Measurements from ENCODE around the gene NUFIP1. TPM values are rescaled to one million over a fixed set of nuclear protein-coding genes. Genes with fewer than 3 reads are reported as not detected.

Gene NUFIP1
- total RNA-seq, 1 donor from 2014 or later, result 3.2 TPM

DNA sequence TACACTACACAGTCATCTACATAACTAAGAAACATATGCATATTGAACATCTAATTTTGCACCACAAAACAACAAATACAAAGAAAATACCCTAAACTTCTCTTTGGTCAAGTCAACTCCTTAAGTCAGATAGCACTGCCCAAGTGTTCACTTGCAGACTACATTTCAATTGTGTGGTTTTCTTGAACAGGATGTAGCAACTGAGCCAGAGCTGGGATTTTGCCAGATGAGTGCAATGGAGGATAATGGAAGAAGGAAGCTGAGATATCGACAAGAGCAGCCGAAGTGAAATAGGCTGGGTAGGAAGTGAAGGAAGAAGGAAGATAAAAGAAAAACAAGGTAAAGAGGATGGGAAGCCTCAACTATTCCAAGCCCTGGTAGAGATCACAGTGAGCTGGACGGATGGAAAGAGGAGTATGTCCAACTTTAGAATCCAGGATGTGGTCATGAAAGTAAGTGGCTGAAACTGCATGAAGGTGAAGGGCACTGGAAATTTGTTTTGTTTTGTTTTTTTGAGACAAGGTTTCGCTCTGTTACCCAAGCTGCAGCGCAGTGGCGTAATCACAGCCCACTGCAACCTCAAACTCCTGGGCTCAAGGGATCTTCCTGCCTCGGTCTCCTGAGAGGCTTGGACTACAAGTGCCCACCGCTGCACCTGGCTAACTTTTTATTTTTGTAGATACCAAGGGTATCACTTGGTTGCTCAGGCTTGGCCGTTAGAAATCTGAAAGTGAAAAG is 15.0 kb downstream of the NUFIP1 start:
- DNase-seq (ENCODE audit: low read depth), result peak; percentile 38
- TF ChIP-seq, protein P1, sequence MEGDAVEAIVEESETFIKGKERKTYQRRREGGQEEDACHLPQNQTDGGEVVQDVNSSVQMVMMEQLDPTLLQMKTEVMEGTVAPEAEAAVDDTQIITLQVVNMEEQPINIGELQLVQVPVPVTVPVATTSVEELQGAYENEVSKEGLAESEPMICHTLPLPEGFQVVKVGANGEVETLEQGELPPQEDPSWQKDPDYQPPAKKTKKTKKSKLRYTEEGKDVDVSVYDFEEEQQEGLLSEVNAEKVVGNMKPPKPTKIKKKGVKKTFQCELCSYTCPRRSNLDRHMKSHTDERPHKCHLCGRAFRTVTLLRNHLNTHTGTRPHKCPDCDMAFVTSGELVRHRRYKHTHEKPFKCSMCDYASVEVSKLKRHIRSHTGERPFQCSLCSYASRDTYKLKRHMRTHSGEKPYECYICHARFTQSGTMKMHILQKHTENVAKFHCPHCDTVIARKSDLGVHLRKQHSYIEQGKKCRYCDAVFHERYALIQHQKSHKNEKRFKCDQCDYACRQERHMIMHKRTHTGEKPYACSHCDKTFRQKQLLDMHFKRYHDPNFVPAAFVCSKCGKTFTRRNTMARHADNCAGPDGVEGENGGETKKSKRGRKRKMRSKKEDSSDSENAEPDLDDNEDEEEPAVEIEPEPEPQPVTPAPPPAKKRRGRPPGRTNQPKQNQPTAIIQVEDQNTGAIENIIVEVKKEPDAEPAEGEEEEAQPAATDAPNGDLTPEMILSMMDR (IDR thresholded peaks at IDR 0.05; ENCODE audit: insufficient read depth, low read length, severe bottlenecking), result no peak
- H3K27me3 ChIP-seq (ENCODE audit: control insufficient read depth, insufficient read depth, low read length), result no peaks in the 10 kb centered on the region
- FAIRE-seq, result no peak
- H3K4me3 ChIP-seq (ENCODE audit: low read depth, low read length), result no peak overlapping the region
- peaks cover 2% of the 10 kb centered on the region for H3K36me3 ChIP-seq (ENCODE audit: control insufficient read depth, insufficient read depth, low read length)

- no peaks in the 10 kb centered on the region for H3K27me3 ChIP-seq (ENCODE audit: control insufficient read depth, insufficient read depth, low read length)
- DNase-seq (ENCODE audit: low read depth) (peak; percentile 30), FAIRE-seq (no peak)
- H3K4me3 ChIP-seq (ENCODE audit: low read depth, low read length), result no peak overlapping the region
- H3K36me3 ChIP-seq (ENCODE audit: control insufficient read depth, insufficient read depth, low read length), result peaks cover 1% of the 10 kb centered on the region
- TF ChIP-seq, protein P1 (IDR thresholded peaks at IDR 0.05; ENCODE audit: insufficient read depth, low read length, severe bottlenecking), result peak; percentile 30
These were observed 16.2 kb downstream of the NUFIP1 start for GRCh38 chr13:44972956-44973581.

DNA sequence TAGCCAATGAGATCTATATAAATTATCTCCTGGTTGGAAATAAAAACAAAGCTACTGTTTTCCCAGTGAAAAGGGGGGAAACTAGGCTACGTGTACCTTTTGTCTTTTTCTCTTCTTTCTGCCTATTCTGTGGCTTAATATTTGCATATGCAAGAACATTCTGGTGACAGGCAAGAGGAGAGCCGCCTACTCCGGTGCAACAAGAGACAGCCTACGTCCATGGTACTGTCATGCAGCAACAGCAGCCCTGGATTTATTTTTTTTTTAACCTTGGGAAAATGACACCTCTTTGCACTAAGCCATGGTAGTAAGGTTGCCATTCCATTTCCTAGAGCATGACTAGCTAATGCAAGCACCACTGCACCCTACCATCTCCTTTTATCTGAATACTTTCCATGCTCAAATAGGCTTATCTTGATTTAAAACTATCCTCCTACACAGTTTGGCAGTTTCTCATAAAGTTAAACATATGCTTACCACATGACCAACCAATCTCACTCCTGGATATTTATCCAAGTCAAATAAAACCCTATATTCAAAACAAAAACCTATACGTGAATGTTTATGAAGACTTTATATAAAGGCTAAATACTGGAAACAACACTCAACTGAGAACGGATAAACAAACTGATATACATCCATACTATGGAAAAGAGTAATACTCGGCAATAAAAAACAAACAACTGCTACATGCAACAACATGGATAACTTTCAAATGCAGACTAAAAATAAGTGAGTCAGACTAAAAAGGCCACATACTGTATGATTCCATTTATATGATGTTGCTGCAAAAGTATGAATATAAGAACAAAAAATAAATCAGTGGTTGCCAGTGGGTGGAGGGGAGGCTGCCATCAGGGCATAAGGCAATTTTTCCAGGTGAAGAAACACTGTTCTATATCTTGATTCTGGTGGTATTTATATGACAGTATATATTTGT is 17.3 kb downstream of the NUFIP1 start:
- no peak overlapping the region for H3K4me3 ChIP-seq (ENCODE audit: low read depth, low read length)
- peaks cover 1% of the 10 kb centered on the region for H3K36me3 ChIP-seq (ENCODE audit: control insufficient read depth, insufficient read depth, low read length)
- DNase-seq (ENCODE audit: low read depth) (no peak), FAIRE-seq (no peak)
- TF ChIP-seq, protein P1 (IDR thresholded peaks at IDR 0.05; ENCODE audit: insufficient read depth, low read length, severe bottlenecking), result no peak
- no peaks in the 10 kb centered on the region for H3K27me3 ChIP-seq (ENCODE audit: control insufficient read depth, insufficient read depth, low read length)

DNA sequence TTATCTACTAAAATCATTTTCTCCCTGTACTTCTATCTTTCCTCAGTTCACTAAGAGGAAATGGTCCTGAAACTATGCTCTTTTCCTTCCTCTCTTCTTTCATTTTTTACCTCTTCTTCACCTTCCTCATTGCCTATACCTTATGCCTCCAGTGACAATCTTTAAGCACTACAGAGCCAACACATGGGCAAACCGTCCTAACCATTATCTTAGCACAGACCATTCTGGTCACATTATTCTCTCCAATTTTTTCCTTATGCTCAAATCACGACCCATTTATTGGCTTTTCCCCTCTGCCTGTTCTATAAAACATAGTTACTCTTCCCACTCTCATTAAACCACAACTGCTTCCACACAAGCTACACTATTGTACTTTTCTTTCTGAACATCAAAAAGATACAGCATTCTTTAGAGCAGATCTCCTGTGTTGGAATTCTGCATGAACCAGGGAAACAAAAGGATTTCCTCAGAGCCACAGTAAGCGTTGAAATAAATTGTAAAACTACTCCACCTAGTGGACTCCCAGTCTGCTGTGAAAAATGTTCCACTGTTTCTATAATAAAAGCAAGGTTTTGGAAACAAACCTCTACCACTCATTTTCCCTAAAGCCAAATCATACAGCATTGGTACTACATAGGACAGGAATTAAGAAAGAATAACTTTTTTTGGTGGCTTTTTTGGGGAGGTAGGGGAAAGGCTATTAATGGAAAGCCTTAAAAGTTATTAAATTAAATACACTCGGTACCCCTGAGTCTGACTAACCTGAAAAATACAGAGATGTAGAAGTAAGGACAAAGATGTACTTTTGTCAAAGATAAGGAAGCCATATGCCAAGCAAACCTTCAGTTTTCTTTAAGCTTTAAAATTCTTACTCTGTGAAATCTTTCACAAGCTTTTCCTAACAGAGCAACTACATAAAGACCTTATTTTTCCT is 19.5 kb downstream of the NUFIP1 start:
- Histone ChIP-seq H3K36me3 (ENCODE audit: control insufficient read depth, insufficient read depth, low read length) (peaks cover 1% of the 10 kb centered on the region), H3K4me3 (ENCODE audit: low read depth, low read length) (no peak overlapping the region), H3K27me3 (ENCODE audit: control insufficient read depth, insufficient read depth, low read length) (no peaks in the 10 kb centered on the region)
- no peak for FAIRE-seq
- TF ChIP-seq, protein P1 (IDR thresholded peaks at IDR 0.05; ENCODE audit: insufficient read depth, low read length, severe bottlenecking), result peak; percentile 65
- peak; percentile 51 for DNase-seq (ENCODE audit: low read depth)

DNA sequence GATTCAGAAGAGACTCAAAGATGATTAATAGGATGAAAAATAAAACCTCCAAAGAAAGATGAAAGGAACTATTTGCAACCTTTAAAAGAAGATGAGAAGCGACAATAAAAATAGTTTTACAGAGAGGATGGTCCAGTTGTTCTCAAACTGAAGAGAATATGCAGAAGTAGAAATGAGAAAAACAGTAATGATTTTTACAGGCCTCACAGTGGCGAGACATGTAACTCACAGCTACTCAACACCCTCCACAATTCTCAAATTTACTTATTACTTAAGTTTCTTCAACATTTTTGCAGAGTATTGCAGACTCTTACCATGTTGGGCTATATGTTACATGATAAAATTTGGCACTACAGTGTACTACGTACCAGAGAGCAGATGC is 20.8 kb downstream of the NUFIP1 start:
- DNase-seq (ENCODE audit: low read depth) (no peak), FAIRE-seq (no peak)
- TF ChIP-seq, protein P1 (IDR thresholded peaks at IDR 0.05; ENCODE audit: insufficient read depth, low read length, severe bottlenecking), result no peak
- no peaks in the 10 kb centered on the region for H3K27me3 ChIP-seq (ENCODE audit: control insufficient read depth, insufficient read depth, low read length)
- H3K4me3 ChIP-seq (ENCODE audit: low read depth, low read length), result no peak overlapping the region
- peaks cover 3% of the 10 kb centered on the region for H3K36me3 ChIP-seq (ENCODE audit: control insufficient read depth, insufficient read depth, low read length)

Measured in bronchial epithelial cell (primary cell).